NCI-H345 treated with DMSO at 0.1 percent for 48 hours (cell line): ENCODE measurements around the gene RIF1.
A peak's percentile ranks its signal among the peaks of the same experiment; 100 is the strongest.

Experiments used
- DNase-seq: peaks from one replicate; lab custom pipeline; 2025; ENCODE audit not compliant: unreplicated experiment; lab: John Stamatoyannopoulos, UW

The RIF1 gene, protein sequence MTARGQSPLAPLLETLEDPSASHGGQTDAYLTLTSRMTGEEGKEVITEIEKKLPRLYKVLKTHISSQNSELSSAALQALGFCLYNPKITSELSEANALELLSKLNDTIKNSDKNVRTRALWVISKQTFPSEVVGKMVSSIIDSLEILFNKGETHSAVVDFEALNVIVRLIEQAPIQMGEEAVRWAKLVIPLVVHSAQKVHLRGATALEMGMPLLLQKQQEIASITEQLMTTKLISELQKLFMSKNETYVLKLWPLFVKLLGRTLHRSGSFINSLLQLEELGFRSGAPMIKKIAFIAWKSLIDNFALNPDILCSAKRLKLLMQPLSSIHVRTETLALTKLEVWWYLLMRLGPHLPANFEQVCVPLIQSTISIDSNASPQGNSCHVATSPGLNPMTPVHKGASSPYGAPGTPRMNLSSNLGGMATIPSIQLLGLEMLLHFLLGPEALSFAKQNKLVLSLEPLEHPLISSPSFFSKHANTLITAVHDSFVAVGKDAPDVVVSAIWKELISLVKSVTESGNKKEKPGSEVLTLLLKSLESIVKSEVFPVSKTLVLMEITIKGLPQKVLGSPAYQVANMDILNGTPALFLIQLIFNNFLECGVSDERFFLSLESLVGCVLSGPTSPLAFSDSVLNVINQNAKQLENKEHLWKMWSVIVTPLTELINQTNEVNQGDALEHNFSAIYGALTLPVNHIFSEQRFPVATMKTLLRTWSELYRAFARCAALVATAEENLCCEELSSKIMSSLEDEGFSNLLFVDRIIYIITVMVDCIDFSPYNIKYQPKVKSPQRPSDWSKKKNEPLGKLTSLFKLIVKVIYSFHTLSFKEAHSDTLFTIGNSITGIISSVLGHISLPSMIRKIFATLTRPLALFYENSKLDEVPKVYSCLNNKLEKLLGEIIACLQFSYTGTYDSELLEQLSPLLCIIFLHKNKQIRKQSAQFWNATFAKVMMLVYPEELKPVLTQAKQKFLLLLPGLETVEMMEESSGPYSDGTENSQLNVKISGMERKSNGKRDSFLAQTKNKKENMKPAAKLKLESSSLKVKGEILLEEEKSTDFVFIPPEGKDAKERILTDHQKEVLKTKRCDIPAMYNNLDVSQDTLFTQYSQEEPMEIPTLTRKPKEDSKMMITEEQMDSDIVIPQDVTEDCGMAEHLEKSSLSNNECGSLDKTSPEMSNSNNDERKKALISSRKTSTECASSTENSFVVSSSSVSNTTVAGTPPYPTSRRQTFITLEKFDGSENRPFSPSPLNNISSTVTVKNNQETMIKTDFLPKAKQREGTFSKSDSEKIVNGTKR (N-terminal part only)

DNA sequence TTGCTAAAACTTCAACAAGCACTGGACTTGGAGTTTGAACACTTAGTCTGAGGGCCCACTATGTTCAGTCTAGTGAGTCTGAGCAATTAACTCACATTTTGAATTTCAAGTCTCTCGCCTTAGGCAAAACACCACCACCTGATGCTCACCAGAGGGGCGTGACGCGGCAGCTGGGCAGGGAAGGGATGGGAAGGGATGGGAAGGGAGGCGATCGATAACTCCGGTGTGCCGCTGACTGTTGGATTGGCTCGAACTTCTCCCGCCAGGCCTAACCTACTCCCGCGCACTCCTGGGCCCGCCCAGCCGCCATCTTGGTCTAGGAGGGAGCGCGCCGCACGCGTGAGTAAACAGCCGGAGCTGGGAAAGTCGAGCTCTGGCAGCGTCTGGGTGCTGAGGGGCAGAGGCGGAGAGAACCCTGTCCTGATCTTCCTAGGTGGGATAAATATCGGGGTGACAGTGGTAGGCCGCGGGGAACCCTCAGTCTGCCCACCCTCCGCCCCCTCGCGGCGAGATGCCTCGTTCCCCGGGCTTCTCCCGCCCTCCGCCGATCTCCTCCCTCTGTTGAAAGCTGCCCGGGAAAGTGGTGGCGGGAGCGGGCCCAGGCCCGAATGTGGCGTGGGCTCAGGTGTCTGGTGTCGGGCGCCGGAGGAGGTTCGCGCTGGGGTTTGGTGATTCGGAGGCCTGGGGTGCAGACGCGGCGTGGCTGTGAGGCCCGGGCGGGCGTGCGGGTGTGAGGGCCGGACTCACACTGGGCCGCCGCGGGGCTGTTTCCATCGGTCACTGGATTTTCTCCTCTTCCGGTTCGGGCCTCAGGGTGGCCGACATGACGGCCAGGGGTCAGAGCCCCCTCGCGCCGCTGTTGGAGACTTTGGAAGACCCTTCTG is at the start of gene RIF1:
Gene RIF1, plus strand, starts transcription at position 302 of the 884 bp plus-strand sequence. Its CDS starts 522 bp downstream, at position 824.
- peak; percentile 89 for DNase-seq

DNA sequence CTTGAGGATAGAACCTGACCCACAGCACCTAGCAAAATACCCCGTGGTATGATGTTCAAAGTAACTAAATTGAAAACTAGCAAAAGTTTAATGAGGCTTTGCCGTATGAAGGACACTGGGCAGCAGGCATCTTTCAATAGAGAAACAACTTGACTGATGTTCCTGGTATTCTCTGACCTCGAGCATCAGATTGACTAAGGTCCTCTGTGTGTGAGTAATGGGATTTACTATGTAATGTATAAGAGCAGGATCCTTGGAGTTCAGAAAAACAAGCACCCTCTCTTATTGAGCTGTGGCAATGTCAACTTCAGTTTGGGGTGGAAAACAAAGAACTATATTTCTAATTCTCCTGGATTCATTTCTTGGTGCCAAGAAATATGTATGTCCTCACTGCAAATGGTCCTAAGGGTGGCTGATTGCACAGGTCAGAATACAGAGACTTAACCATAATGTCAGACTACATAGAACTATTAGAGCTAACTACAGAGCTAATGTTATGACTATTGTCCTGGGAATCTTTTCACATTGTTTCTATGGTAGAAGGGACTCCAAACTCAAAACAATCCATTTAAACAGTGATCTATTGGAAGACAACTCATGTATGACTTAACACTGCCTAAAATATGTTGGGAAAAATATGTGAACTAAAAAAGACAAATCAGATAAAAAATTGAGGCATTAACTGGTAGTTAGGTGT is 47.9 kb upstream of the RIF1 start:
- no peak for DNase-seq

DNA sequence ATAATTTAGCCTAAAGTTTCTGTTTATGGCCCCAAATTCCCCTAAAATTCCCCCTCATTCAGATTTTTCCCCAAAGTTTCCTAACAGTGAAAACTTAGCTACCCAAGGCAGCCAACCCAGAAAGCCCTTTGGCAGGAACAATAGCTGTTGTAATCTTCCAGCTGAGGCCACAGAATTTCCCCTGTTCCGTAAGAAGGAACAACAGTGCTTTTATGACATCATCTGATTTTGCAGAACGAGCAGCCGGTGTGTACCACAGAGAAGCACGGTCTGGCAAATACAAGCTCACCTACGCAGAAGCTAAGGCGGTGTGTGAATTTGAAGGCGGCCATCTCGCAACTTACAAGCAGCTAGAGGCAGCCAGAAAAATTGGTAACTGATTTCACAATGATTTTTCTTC is 46.0 kb upstream of the RIF1 start:
- no peak for DNase-seq

DNA sequence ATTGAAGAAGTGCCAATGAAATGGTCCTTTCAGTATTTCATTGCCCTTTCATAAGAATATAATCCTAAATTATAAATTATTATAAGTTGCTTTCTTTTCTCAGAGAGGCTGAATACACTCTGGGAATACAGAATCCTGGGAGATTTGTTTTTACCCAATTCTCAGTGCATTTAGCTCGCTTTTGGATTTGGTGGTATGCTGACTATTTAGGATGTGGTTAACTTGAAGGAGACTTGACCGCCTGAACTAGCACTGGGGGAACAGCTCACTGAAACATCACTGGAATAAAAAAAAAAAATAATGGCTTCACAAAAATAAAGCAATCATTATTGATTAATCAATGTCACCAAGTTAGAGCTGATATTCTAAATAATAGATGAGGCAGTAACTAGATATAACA is 42.1 kb upstream of the RIF1 start:
- DNase-seq: no peak

DNA sequence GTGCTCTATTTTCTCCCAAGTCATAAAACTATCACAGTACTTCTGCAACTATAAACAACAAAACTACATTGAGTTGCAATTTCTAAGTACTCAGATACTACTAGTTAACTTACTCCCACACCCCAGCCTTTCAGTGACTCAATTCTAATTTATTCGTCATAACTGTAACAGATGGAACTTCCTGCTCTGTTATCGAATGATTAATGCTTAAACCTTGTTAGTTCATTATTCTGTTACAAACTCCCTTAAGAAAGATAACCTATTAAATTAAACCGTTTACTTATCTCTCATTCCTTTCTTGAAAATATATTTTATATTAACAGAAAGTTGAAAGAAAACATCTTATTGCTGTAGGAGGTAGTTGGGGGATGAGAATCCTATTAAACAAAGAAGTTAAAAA is 35.3 kb upstream of the RIF1 start:
- DNase-seq: no peak

DNA sequence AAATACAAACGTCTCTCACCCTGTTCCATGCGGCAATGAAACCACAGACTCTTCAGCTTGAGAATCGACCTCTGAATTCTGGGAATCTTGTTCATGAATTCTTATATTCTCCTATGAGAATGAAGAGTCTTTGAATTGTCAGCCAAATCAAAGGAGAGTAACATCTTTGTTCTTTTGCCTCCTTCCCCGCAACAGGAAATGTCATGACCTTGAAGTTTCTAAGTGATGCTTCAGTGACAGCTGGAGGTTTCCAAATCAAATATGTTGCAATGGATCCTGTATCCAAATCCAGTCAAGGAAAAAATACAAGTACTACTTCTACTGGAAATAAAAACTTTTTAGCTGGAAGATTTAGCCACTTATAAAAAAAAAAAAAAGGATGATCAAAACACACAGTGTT is 30.5 kb upstream of the RIF1 start:
- DNase-seq: no peak

DNA sequence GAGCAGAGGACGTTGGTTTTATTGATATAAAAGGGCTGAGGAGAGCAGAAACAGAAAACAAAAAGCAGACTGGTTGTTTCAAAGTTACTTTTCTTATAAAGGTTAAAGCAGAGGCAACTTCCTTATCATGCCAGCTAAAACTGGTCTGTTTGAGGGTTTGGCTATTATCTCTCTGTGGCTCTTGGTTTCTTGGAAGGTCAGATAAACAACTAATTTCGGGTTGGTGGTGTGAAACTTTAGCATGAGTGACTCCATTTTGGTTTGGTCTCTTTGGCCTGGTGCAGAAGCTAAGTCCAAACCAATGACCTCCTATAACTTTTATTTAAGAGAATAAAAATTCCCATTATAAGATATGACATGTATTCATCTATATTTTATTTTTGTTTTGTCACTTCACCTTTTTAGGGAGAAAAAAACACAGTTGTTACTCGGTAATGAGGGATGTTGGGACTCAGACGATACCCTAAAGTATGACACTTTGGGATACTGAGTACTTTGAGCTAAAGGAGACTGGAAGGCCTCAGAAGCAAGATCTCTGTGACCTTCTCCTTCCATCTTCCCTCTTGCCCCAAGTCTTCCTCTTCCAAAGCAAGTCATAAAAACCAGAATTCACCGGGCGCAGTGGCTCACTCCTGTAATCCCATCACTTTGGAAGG is 29.0 kb upstream of the RIF1 start:
- DNase-seq: no peak

DNA sequence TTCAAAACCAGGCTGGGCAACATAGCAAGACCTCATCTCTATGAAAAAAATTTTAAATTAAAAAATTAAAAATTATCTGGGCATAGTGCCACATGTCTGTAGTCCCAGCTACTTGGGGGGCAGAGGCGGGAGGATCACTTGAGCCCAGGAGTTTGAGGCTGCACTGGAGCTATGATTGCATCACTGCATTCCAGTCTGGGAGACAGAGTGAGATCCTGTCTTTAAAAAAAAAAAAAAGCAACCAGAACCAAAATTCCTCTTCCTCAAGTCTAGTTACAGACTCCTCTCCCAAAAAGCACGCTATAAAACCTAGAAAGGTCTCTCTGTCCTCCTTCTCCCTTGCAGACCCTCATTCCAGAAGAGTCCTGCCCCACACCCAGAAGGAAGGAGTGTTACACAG is 28.4 kb upstream of the RIF1 start:
- DNase-seq: no peak

DNA sequence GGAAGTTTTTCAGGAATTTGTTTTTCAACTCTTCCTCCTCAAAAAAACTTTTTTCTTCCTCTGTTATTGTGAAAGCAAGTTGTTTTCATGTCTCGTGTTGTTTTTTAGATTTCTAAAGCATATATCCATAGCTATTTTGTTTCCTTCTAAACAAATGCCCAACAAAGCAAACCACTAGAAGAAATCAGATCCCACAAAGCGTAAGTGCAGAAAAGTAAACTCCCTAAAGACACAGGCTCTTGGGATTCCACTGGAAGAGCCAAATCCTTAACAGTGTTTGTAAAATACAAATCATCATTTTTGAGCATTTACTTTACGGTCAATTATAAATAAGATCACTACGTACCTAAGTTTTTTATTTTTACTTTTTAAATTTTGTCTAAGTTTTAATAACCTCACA is 21.7 kb upstream of the RIF1 start:
- no peak for DNase-seq

DNA sequence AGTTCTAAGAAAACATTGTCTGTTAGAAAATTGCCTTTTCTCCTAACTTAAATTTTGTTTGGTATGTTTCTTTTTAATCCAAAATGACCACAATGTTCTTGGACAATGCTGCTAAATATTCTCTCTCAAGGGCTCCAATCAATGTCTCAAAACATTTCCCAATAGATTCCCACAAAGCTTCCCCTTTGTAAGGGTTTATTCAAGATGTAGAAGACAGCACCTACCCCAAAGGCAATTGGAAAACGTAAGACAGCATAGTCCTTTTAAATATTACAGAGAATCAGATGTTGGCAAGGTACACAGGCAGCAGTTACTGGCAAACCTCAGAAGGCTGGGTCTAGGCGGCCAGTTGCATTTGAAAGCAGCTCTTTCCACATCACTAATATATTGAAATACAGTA is 18.3 kb upstream of the RIF1 start:
- DNase-seq: no peak

DNA sequence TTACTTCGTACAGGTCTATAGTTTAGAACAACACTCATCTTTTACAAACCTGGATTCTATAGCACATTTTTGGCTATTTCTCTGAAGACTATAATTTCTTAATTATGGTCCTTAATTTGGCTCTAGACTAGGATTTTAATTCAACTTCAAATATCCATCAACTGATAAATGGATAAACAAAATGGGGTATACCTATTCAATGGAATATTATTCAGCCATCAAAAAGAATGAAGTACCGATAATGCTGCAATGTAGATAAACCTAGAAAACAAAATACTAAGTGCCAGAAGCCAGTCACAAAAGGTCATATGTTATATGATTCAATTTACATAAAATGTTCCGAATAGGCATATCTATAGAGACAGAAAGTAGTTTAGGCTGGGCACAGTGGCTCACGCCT is 15.2 kb upstream of the RIF1 start:
- no peak for DNase-seq

DNA sequence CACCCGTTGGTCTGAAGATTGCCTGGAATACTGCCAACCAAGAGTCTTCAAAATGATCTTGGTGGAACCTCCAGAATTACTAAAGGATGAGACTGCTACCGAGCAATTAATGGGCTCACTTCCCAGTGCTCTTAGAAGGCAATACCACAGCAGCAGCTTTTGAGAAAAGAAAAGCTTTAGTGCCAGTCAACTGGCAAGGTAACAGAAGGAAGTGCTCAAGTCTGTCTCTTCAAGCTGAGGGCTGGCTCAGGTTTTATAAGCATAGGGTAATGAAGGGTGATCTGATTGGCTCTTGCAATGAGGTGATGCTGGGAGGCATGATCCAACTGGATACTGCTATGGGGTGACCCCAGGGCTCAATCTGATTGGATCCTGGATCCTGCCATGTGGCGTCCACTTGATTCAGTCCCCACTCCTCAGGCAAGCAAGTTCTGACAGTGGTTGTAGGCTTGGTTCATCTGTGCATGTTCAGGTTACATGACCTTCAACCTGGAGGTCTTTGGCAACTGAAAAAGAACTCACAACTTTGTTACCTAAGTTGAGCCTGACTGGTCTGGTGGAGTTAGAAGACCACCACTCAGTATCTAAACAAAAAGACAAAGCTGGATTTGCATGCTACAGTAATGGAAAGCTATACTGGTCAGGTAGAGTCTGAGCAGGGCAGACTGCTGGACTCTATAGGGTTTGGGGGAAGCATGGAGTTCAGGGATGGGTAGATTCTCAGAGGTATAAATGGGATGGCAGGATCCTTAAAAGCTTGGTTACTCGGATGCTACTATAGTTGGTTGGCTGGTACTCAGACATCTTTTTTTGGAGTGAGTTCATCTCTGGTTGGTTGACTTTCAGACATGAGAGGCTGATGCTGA is 14.0 kb upstream of the RIF1 start:
- DNase-seq: no peak

DNA sequence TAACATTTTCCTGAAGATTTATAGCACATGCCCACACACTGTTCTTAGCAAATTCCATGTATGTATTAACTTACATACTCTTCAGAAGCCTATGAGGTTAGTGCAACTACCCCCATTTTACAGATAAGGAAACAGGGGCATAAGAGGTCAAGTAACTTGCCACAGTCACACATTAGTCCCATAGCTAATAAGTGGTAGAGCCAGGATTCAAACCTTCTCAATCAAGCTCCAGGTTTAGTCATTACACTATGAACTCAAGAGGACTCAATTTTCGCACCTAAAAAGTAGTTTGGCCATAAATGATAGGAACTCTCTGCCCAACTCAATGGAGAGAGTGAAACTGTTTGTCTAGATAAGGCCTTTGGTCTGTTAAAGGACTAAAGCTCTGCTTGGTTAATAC is 9.7 kb upstream of the RIF1 start:
- DNase-seq: no peak

DNA sequence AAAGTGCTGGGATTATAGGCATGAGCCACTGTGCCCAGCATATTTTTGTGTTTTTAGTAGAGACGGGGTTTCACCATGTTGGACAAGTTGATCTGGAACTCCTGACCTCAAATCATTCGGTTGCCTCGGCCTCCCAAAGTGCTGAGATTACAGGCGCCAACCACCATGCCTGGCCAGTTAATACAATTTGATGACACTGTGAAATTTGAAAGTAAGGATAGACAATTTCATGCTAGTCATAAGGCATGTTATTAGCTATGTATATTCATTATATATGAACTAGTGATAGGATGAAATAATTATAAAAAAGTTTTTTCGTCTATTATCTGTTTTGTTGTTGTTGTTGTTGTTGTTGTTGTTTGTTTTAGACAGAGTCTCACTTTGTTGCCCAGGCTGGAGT is 8.6 kb upstream of the RIF1 start:
- DNase-seq: no peak

DNA sequence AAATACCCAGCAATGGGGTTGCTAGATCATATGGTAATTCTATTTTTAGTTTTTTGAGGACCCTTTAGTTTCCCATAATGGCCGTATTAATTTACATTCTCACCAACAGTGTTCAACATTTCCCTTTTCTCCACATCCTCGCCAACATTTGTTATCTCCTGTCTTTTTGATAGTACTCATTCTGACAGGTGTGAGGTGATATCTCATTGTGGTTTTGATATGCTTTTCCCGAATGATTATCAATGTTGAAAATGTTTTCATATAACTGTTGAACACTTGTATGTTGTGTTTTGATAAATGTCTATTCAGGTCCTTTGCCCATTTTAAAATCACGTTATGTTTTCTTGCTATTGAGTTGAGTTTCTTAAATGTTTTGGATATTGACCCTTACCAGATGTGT is 5.8 kb upstream of the RIF1 start:
- DNase-seq: no peak

DNA sequence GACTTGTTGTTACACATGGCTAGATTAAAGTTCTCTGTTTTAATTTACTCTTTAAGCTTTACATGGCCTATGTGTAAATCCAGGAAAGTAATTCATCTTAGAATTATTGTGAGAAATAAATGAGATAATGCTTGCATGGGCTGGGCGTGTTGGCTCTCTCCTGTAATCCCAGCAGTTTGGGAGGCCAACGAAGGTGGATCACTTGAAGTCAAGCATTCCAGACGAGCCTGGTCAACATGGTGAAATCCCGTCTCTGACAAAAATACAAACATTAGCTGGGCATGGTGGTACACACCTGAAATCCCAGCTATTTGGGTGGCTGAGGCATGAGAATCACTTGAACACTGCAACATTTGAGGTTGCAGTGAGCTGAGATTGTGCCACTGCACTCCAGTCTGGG is 4.3 kb upstream of the RIF1 start:
- DNase-seq: no peak

DNA sequence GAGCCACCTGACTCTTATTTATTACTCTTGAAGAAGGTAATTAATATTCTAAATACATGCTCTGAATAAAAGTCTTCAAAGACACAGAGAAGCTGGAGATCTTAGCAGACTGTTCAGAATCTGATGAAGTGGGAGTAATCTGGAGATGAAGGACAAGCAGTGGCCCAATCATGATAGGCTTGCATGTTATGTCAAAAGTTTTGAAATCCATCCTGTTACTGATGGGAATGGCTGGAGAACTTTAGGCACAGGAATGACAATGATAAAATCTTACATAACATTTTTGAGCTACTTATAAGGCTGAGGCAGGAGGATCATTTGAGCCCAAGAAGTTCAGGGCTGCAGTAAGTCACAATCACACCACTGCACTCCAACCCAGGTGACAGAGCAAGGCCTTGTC is 2.4 kb upstream of the RIF1 start:
- no peak for DNase-seq

DNA sequence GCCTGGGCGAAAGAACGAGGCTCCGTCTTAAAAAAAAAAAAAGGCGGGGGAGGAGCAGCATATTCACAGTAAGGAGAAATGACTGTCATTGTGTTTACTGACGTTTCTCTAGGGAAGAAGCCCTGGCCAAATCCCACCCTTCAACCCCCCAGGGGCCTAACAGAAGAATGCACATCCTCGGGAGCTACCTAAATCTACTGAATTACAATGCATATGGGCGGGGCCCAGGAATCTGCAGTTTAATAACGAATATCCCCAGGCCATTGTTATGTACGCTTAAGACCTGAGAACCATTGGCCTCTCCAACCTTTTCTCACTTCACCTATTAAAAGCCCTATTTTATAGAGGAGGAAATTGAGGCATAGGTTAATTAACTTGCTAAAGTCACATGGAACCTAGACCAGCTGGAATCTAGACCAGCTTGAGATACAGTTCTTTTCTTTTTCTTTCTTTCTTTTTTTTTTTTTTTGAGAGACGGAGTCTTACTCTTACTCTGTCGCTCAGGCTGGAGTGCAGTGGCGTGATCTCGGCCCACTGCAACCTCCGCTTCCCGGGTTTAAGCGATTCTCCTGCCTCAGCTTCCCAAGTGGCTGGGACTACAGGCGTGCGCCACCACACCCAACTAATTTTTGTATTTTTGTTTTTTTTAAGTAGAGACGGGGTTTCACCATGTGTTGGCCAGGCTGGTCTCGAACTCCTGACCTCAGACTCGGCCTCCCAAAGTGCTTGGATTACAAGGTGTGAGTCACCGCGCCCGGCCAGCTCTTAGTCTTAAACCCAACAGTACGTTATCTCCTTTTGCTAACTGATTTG is 708 bp upstream of the RIF1 start:
- no peak for DNase-seq
